Measurements from ENCODE around the gene SERPINA4. TPM values are rescaled to one million over a fixed set of nuclear protein-coding genes. Genes with fewer than 3 reads are reported as not detected.

SERPINA4 gene
- total and polyA plus RNA-seq, 2 donors (not counting 1 experiment from before 2014, with no cell fraction given) = not detected

- no peak for DNase-seq (ENCODE audit: low read depth in 2 of 2)
- Histone ChIP-seq H3K27me3 (ENCODE audit: control insufficient read depth, insufficient read depth, low read length) (no peaks in the 10 kb centered on the region), H3K4me2 (ENCODE audit: extremely low read depth, insufficient read depth, low read length) (no peak overlapping the region), H2AFZ (ENCODE audit: low read length) (no peak overlapping the region), H3K79me2 (ENCODE audit: control insufficient read depth, insufficient read depth, low read length) (no peaks in the 10 kb centered on the region), H3K36me3 (ENCODE audit: control insufficient read depth, insufficient read depth, low read length) (no peaks in the 10 kb centered on the region), H3K9ac (ENCODE audit: insufficient read depth, low read length) (no peak overlapping the region), H3K27ac (ENCODE audit: insufficient read depth, low read length) (no peak overlapping the region), H3K4me1 (ENCODE audit: control insufficient read depth, extremely low read depth, insufficient read depth, low read length) (no peaks in the 10 kb centered on the region), H3K9me3 (ENCODE audit: control insufficient read depth, insufficient read depth, low read depth, low read length) (no peaks in the 10 kb centered on the region), H4K20me1 (ENCODE audit: control insufficient read depth, extremely low read depth, insufficient read depth, low read length) (no peaks in the 10 kb centered on the region), H3K4me3 (replicated peaks in 1 of 4; ENCODE audit: control extremely low read depth in 1 of 4, insufficient read depth in 1 of 4, low read depth in 3 of 4, low read length in 4 of 4) (no peak overlapping the region)
- no peak for TF ChIP-seq EZH2 (IDR thresholded peaks at IDR 0.05; ENCODE audit: low read length, missing control alignments)
- no peak for TF ChIP-seq CTCF (conservative IDR thresholded peaks at IDR 0.05 in 1 of 2, IDR thresholded peaks at IDR 0.05 in 1 of 2; ENCODE audit: low read depth in 1 of 2, low read length in 2 of 2)
Observed at GRCh38 chr14:94515856-94516255, 45.4 kb upstream of the SERPINA4 start.

GRCh38 chr14:94517248-94517640 is 44.0 kb upstream of the SERPINA4 start:
- DNase-seq (ENCODE audit: low read depth in 2 of 2) = no peak
- Histone ChIP-seq H3K36me3 (ENCODE audit: control insufficient read depth, insufficient read depth, low read length) (no peaks in the 10 kb centered on the region), H4K20me1 (ENCODE audit: control insufficient read depth, extremely low read depth, insufficient read depth, low read length) (no peaks in the 10 kb centered on the region), H3K9me3 (ENCODE audit: control insufficient read depth, insufficient read depth, low read depth, low read length) (no peaks in the 10 kb centered on the region), H3K9ac (ENCODE audit: insufficient read depth, low read length) (no peak overlapping the region), H3K27ac (ENCODE audit: insufficient read depth, low read length) (no peak overlapping the region), H3K79me2 (ENCODE audit: control insufficient read depth, insufficient read depth, low read length) (no peaks in the 10 kb centered on the region), H3K27me3 (ENCODE audit: control insufficient read depth, insufficient read depth, low read length) (no peaks in the 10 kb centered on the region), H3K4me3 (replicated peaks in 1 of 4; ENCODE audit: control extremely low read depth in 1 of 4, insufficient read depth in 1 of 4, low read depth in 3 of 4, low read length in 4 of 4) (no peak overlapping the region), H3K4me2 (ENCODE audit: extremely low read depth, insufficient read depth, low read length) (no peak overlapping the region), H3K4me1 (ENCODE audit: control insufficient read depth, extremely low read depth, insufficient read depth, low read length) (no peaks in the 10 kb centered on the region), H2AFZ (ENCODE audit: low read length) (no peak overlapping the region)
- TF ChIP-seq EZH2 (IDR thresholded peaks at IDR 0.05; ENCODE audit: low read length, missing control alignments) = no peak
- TF ChIP-seq CTCF (conservative IDR thresholded peaks at IDR 0.05 in 1 of 2, IDR thresholded peaks at IDR 0.05 in 1 of 2; ENCODE audit: low read depth in 1 of 2, low read length in 2 of 2) = no peak

GRCh38 chr14:94517641-94518257 is 43.5 kb upstream of the SERPINA4 start:
- no peak for DNase-seq (ENCODE audit: low read depth in 2 of 2)
- TF ChIP-seq EZH2 (IDR thresholded peaks at IDR 0.05; ENCODE audit: low read length, missing control alignments) (no peak), CTCF (conservative IDR thresholded peaks at IDR 0.05 in 1 of 2, IDR thresholded peaks at IDR 0.05 in 1 of 2; ENCODE audit: low read depth in 1 of 2, low read length in 2 of 2) (no peak)
- no peak overlapping the region for H2AFZ ChIP-seq (ENCODE audit: low read length)
- no peaks in the 10 kb centered on the region for H4K20me1 ChIP-seq (ENCODE audit: control insufficient read depth, extremely low read depth, insufficient read depth, low read length)
- no peak overlapping the region for H3K27ac ChIP-seq (ENCODE audit: insufficient read depth, low read length)
- no peaks in the 10 kb centered on the region for H3K36me3 ChIP-seq (ENCODE audit: control insufficient read depth, insufficient read depth, low read length)
- no peaks in the 10 kb centered on the region for H3K9me3 ChIP-seq (ENCODE audit: control insufficient read depth, insufficient read depth, low read depth, low read length)
- no peak overlapping the region for H3K4me3 ChIP-seq (replicated peaks in 1 of 4; ENCODE audit: control extremely low read depth in 1 of 4, insufficient read depth in 1 of 4, low read depth in 3 of 4, low read length in 4 of 4)
- no peak overlapping the region for H3K4me2 ChIP-seq (ENCODE audit: extremely low read depth, insufficient read depth, low read length)
- H3K9ac ChIP-seq (ENCODE audit: insufficient read depth, low read length) = no peak overlapping the region
- H3K27me3 ChIP-seq (ENCODE audit: control insufficient read depth, insufficient read depth, low read length) = no peaks in the 10 kb centered on the region
- H3K4me1 ChIP-seq (ENCODE audit: control insufficient read depth, extremely low read depth, insufficient read depth, low read length) = no peaks in the 10 kb centered on the region
- H3K79me2 ChIP-seq (ENCODE audit: control insufficient read depth, insufficient read depth, low read length) = no peaks in the 10 kb centered on the region

Measured in fibroblast of lung (primary cell).